H1 (cell line): Measurements from ENCODE around the gene MMP7. TPM values are rescaled to one million over a fixed set of nuclear protein-coding genes. Genes with fewer than 3 reads are reported as not detected.

ENCODE experiments used
- CTCF ChIA-PET: fragments of 300-600 bp; sonication (Branson Sonifier 250); formaldehyde crosslinking; loops from one replicate; lab custom pipeline; 2021; ENCODE audit not compliant: partially characterized antibody; lab: Charles Lee
- POLR2A ChIA-PET: fragments of 300-600 bp; sonication (Branson Sonifier 250); formaldehyde crosslinking; loops from one replicate; lab custom pipeline; 2021; ENCODE audit warnings: inconsistent platforms; ENCODE audit not compliant: partially characterized antibody; lab: Charles Lee
- DNase-seq, 2 experiments: peaks; one replicate each; pipeline versions ENCODE4 v3.0.0 to v3.0.0-alpha.2; 2010 to 2022; ENCODE audit warnings: low spot score in 2 of 2, low read depth in 1 of 2, mixed read lengths in 1 of 2
- FAIRE-seq: peaks from 2 replicates; lab custom pipeline; 2011; peaks lifted over from hg19 to GRCh38; lab: Jason Lieb, UNC
- H2AFZ ChIP-seq: 2 replicates; pipeline ENCODE4 v1.8.1; 2012; ENCODE audit warnings: low read length, inconsistent platforms
- H2AK5ac ChIP-seq: 2 replicates; pipeline ENCODE4 v1.6.1; 2013; ENCODE audit warnings: low read depth, low read length
- H2BK120ac ChIP-seq: replicated peaks from 2 replicates; pipeline ENCODE3; 2013; ENCODE audit warnings: low read depth, low read length, inconsistent platforms
- H2BK12ac ChIP-seq: 2 replicates; pipeline ENCODE4 v1.6.1; 2013; ENCODE audit warnings: low read depth, low read length
- H2BK15ac ChIP-seq: 2 replicates; pipeline ENCODE4 v1.6.1; 2013; ENCODE audit warnings: low read length
- H2BK20ac ChIP-seq: 2 replicates; pipeline ENCODE4 v1.6.1; 2013; ENCODE audit warnings: low read length
- H2BK5ac ChIP-seq: 2 replicates; pipeline ENCODE4 v1.6.1; 2013; ENCODE audit warnings: low read depth, low read length
- H3K14ac ChIP-seq: 2 replicates; pipeline ENCODE4 v1.6.1; 2013; ENCODE audit warnings: inconsistent platforms; ENCODE audit not compliant: insufficient read length
- H3K18ac ChIP-seq: 2 replicates; pipeline ENCODE4 v1.6.1; 2013; ENCODE audit warnings: low read length; ENCODE audit errors: extremely low read depth
- H3K23ac ChIP-seq: 2 replicates; pipeline ENCODE4 v1.6.1; 2013; ENCODE audit warnings: inconsistent platforms; ENCODE audit not compliant: insufficient read length
- H3K23me2 ChIP-seq: 2 replicates; pipeline ENCODE4 v1.6.1; 2013; ENCODE audit warnings: low read depth, low read length
- H3K27ac ChIP-seq: 2 replicates; pipeline ENCODE4 v1.6.1; 2011; ENCODE audit warnings: low read depth, low read length, inconsistent platforms
- H3K27me3 ChIP-seq, 4 experiments: replicated peaks in 1 of 4; 1 replicate in 1 of 4; 2 replicates in 3 of 4; pipeline versions ENCODE4 v1.6.1 to v1.8.1; 2011 to 2013; ENCODE audit warnings: low read length in 3 of 4, mild to moderate bottlenecking in 3 of 4, inconsistent platforms in 2 of 4, mixed read lengths in 2 of 4, moderate library complexity in 1 of 4; ENCODE audit not compliant: control insufficient read depth in 3 of 4, insufficient read depth in 3 of 4; ENCODE audit errors: extremely low read depth in 1 of 4
- H3K36me3 ChIP-seq, 4 experiments: 2 replicates each; pipeline versions ENCODE4 v1.6.1 to v1.8.1; 2011 to 2013; ENCODE audit warnings: mild to moderate bottlenecking in 4 of 4, low read length in 3 of 4, moderate library complexity in 2 of 4, control low read depth in 1 of 4, inconsistent platforms in 1 of 4; ENCODE audit not compliant: insufficient read depth in 4 of 4, control insufficient read depth in 2 of 4
- H3K4ac ChIP-seq: replicated peaks from 2 replicates; pipeline ENCODE3; 2013; ENCODE audit warnings: low read length, low read depth, mixed read lengths, inconsistent platforms; ENCODE audit not compliant: insufficient read length
- H3K4me1 ChIP-seq, 4 experiments: replicated peaks in 1 of 4; 1 replicate in 1 of 4; 2 replicates in 3 of 4; pipeline versions ENCODE4 v1.6.1 to v1.8.1; 2011 to 2013; ENCODE audit warnings: low read length in 3 of 4, inconsistent platforms in 2 of 4, mixed read lengths in 1 of 4; ENCODE audit not compliant: insufficient read depth in 4 of 4, control insufficient read depth in 3 of 4
- H3K4me2 ChIP-seq, 2 experiments: 2 replicates each; pipeline versions ENCODE4 v1.6.1 to v1.8.1; 2011 to 2013; ENCODE audit warnings: low read depth in 2 of 2, low read length in 2 of 2, control low read depth in 1 of 2, inconsistent platforms in 1 of 2, mild to moderate bottlenecking in 1 of 2; ENCODE audit not compliant: insufficient read depth in 1 of 2
- H3K4me3 ChIP-seq, 4 experiments: fragments of 200-600, 300-600 bp in 1 of 4; sonication (generic), shearing (Covaris generic), sonication (Bioruptor Twin) in 1 of 4; 2 replicates each; pipeline versions ENCODE4 v1.5.1 to v1.8.1; 2011 to 2016; ENCODE audit warnings: low read length in 4 of 4, low read depth in 3 of 4, control low read depth in 2 of 4, inconsistent platforms in 2 of 4, mild to moderate bottlenecking in 2 of 4, mixed read lengths in 1 of 4, moderate library complexity in 1 of 4; ENCODE audit not compliant: insufficient read depth in 2 of 4; ENCODE audit errors: extremely low read depth in 1 of 4
- H3K56ac ChIP-seq: replicated peaks from 2 replicates; pipeline ENCODE3; 2013; ENCODE audit warnings: low read depth, mild to moderate bottlenecking, mixed read lengths, low read length, inconsistent platforms; ENCODE audit not compliant: insufficient read length
- H3K79me1 ChIP-seq: 2 replicates; pipeline ENCODE4 v1.6.1; 2013; ENCODE audit warnings: low read depth, low read length, control low read depth
- H3K79me2 ChIP-seq, 2 experiments: 2 replicates each; pipeline versions ENCODE4 v1.6.1 to v1.8.1; 2012 to 2013; ENCODE audit warnings: low read length in 2 of 2, mild to moderate bottlenecking in 2 of 2, inconsistent platforms in 1 of 2; ENCODE audit not compliant: insufficient read depth in 2 of 2, control insufficient read depth in 1 of 2
- H3K9ac ChIP-seq, 4 experiments: replicated peaks in 1 of 4; 1 replicate in 1 of 4; 2 replicates in 3 of 4; pipeline versions ENCODE4 v1.6.1 to v1.8.1; 2011 to 2013; ENCODE audit warnings: low read depth in 3 of 4, low read length in 3 of 4, control low read depth in 2 of 4, mild to moderate bottlenecking in 2 of 4, moderate library complexity in 2 of 4, inconsistent platforms in 1 of 4; ENCODE audit errors: extremely low read depth in 1 of 4
- H3K9me3 ChIP-seq, 2 experiments: 2 replicates each; pipeline versions ENCODE4 v1.6.1 to v1.8.1; 2012 to 2013; ENCODE audit warnings: mild to moderate bottlenecking in 2 of 2, moderate library complexity in 2 of 2, control low read depth in 1 of 2, inconsistent platforms in 1 of 2, low read depth in 1 of 2, low read length in 1 of 2, mixed read lengths in 1 of 2; ENCODE audit not compliant: insufficient read depth in 2 of 2
- H4K20me1 ChIP-seq, 2 experiments: replicated peaks in 1 of 2; 2 replicates each; pipeline versions ENCODE3 to v1.8.1; 2011 to 2013; ENCODE audit warnings: inconsistent platforms in 2 of 2, low read length in 2 of 2, mild to moderate bottlenecking in 1 of 2; ENCODE audit not compliant: insufficient read depth in 2 of 2, control insufficient read depth in 1 of 2
- H4K5ac ChIP-seq: 2 replicates; pipeline ENCODE4 v1.6.1; 2013; ENCODE audit warnings: low read length, low read depth, mixed read lengths, inconsistent platforms; ENCODE audit not compliant: insufficient read length
- H4K8ac ChIP-seq: 2 replicates; pipeline ENCODE4 v1.8.0; 2013; ENCODE audit warnings: mild to moderate bottlenecking, moderate library complexity, low read length, inconsistent platforms; ENCODE audit not compliant: insufficient read depth; ENCODE audit errors: extremely low read depth
- H4K91ac ChIP-seq: replicated peaks from 2 replicates; pipeline ENCODE3; 2013; ENCODE audit warnings: low read length, mixed read lengths, inconsistent platforms; ENCODE audit not compliant: insufficient read length
- CTBP2 ChIP-seq: IDR thresholded peaks from 2 replicates; pipeline ENCODE4 v1.7.0; 2011; ENCODE audit warnings: borderline replicate concordance, mild to moderate bottlenecking, moderate library complexity, mixed read lengths, low read length; ENCODE audit not compliant: insufficient read depth, insufficient read length
- EZH2 ChIP-seq: fragments of 200-600 bp; sonication (generic); IDR thresholded peaks from 2 replicates; pipeline ENCODE4 v1.7.1; 2012; ENCODE audit warnings: low read depth, mild to moderate bottlenecking, moderate library complexity, low read length, inconsistent platforms; ENCODE audit not compliant: severe bottlenecking
- GTF2F1 ChIP-seq: IDR thresholded peaks from 2 replicates; pipeline ENCODE4 v1.6.1; 2012; ENCODE audit warnings: low read depth, low read length, improper control_type of control experiment, borderline replicate concordance
- JUND ChIP-seq: IDR thresholded peaks from 2 replicates; pipeline ENCODE4 v1.6.1; 2011; ENCODE audit warnings: mild to moderate bottlenecking, improper control_type of control experiment, low read length
- KDM5A ChIP-seq: fragments of 200-600 bp; IDR thresholded peaks from 2 replicates; pipeline ENCODE4 v1.7.1; 2012; ENCODE audit warnings: mild to moderate bottlenecking, low read length, inconsistent platforms, mixed read lengths
- MAFK ChIP-seq: IDR thresholded peaks from 2 replicates; pipeline ENCODE4 v1.6.1; 2012; ENCODE audit warnings: low read depth, mild to moderate bottlenecking, improper control_type of control experiment, low read length
- PHF8 ChIP-seq: fragments of 200-600 bp; sonication (generic); conservative IDR thresholded peaks from 2 replicates; pipeline ENCODE4 v1.7.1; 2012; ENCODE audit warnings: low read depth, mild to moderate bottlenecking, inconsistent platforms, low read length, moderate library complexity
- RBBP5 ChIP-seq: IDR thresholded peaks from 2 replicates; pipeline ENCODE4 v1.7.1; 2012; ENCODE audit warnings: low read depth, mild to moderate bottlenecking, inconsistent platforms, low read length, moderate library complexity, borderline replicate concordance
- RNF2 ChIP-seq: fragments of 200-900, 300-1000 bp; sonication (generic); IDR thresholded peaks from 2 replicates; pipeline ENCODE4 v1.7.1; 2016; ENCODE audit warnings: borderline replicate concordance, low read depth, mild to moderate bottlenecking, antibody characterized with exemption, low read length; ENCODE audit not compliant: poor library complexity, severe bottlenecking; ENCODE audit errors: missing control alignments
- ZNF274 ChIP-seq: IDR thresholded peaks from 2 replicates; pipeline ENCODE4 v1.7.0; 2012; ENCODE audit warnings: low read length, borderline replicate concordance; ENCODE audit errors: extremely low read depth
- WGBS, 2 experiments: shearing (Covaris generic) in 1 of 2; methylation state at CpG; one replicate each; pipeline versions ENCODE4 v1.1.6 to v1.1.7; 2013 to 2015; ENCODE audit warnings: low lambda C conversion rate in 2 of 2, mixed read lengths in 2 of 2, inconsistent platforms in 1 of 2, low coverage in 1 of 2, missing lambda C conversion rate in 1 of 2; ENCODE audit not compliant: insufficient replicate concordance in 2 of 2, insufficient coverage in 1 of 2, insufficient read length in 1 of 2; ENCODE audit errors: extremely low coverage in 1 of 2, missing lambda C conversion rate in 1 of 2; 5-methylcytosine and 5-hydroxymethylcytosine counted together
- polyA plus RNA-seq, 7 experiments: library from polyadenylated mRNA; depleted of rRNA in 3 of 7; stranded (reverse) in 5 of 7; unstranded in 2 of 7; fragments of >200 nt in 5 of 7; fragments of 200-250 nt in 2 of 7; gene quantifications; 1 replicate in 5 of 7; 2 replicates in 1 of 7; 4 replicates in 1 of 7; pipeline versions ENCODE4 v1.2.1 to v1.2.3, GENCODE V29; 2011 to 2013; ENCODE audit warnings: missing spikeins in 2 of 7, mixed read lengths in 2 of 7
- total RNA-seq: library from RNA; stranded (reverse); fragmentation: NEBNext Ultra II Directional; extraction: Animal tissue kit (Norgen Biotek cat#: 25700); gene quantifications from 2 replicates; pipeline ENCODE4 v1.2.1, GENCODE V29; 2021
- TF ChIP-seq, protein P1 (sequence below): IDR thresholded peaks from 2 replicates; pipeline ENCODE4 v1.6.1; 2011; ENCODE audit warnings: low read depth, mild to moderate bottlenecking, low read length; ENCODE audit not compliant: insufficient read depth

MMP7 gene
- total and polyA plus RNA-seq, 2 of the 8 experiments (the other 6 are each of a cell fraction or from before 2014, with no cell fraction given): not detected

DNA sequence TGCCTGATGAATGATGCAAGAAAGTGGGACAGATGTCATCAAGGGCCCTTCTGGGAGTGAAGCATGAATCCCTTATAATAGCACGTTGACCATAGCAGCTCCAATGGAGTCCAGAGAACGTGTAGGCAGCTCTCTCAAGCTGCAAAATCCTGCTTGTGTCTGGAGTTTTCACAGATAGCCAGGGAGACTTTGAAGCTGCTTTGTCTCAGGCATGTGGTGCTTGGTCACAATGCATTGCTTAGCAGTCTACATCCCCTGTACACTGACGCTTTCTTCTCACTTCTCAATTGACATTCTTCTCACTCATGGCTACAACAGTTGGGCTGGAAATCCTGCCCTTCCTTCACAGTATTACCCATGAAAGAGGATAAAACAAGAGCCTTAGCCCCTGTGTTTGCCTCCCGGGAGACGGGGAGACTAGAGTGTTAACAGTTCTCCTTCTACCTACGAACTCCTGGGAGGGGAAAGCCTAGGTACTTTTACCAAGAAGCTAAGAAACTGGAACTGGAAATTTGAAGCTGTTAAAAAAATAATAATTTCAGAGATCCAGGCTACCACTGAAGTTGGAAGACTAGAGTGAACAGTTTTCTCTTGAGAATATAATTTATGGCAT is 20.7 kb upstream of the MMP7 start:
- Histone ChIP-seq H2AK5ac (no peak overlapping the region), H2BK120ac (no peak overlapping the region), H3K4ac (no peak overlapping the region), H3K4me3 (no peak overlapping the region), H3K4me2 (no peak overlapping the region), H3K36me3 (no peaks in the 10 kb centered on the region), H2BK12ac (no peak overlapping the region), H3K14ac (no peak overlapping the region), H4K20me1 (no peaks in the 10 kb centered on the region), H2BK20ac (no peak overlapping the region), H4K5ac (no peak overlapping the region), H4K91ac (no peak overlapping the region), H3K23ac (no peak overlapping the region), H3K23me2 (no peaks in the 10 kb centered on the region), H3K79me2 (no peaks in the 10 kb centered on the region), H3K9ac (no peak overlapping the region), H2BK5ac (no peak overlapping the region), H3K27ac (no peak overlapping the region), H3K27me3 (no peaks in the 10 kb centered on the region), H4K8ac (no peak overlapping the region), H2BK15ac (no peak overlapping the region), H3K79me1 (no peaks in the 10 kb centered on the region), H3K56ac (no peak overlapping the region), H3K9me3 (no peaks in the 10 kb centered on the region), H3K18ac (no peak overlapping the region), H3K4me1 (no peaks in the 10 kb centered on the region), H2AFZ (peak overlapping the region; percentile 71; the same call in 1 of the 2 replicates)
- CTCF ChIA-PET: interaction anchor here (0.6 to 3.2 kb wide), 5 partner anchors 8 to 545 kb away, joined by 3 to 12 read pairs (median 4); no protein-coding TSS in a partner anchor
- 90% methylated on average over 6 of the region's 6 CpGs; no CpG with 5 or more reads in 1 of the 2 experiments for WGBS, 2 experiments
- FAIRE-seq: no peak
- no peak for DNase-seq
- POLR2A ChIA-PET: interaction anchor here (0.6 kb wide), 1 partner anchor 53 kb away, joined by 3 read pairs; no protein-coding TSS in a partner anchor
- TF ChIP-seq EZH2 (no peak), JUND (no peak), RBBP5 (no peak), PHF8 (no peak), MAFK (no peak), RNF2 (no peak), GTF2F1 (no peak), CTBP2 (no peak), KDM5A (no peak), ZNF274 (no peak)
- TF ChIP-seq, protein P1, sequence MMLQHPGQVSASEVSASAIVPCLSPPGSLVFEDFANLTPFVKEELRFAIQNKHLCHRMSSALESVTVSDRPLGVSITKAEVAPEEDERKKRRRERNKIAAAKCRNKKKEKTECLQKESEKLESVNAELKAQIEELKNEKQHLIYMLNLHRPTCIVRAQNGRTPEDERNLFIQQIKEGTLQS: no peak
